HepG2 (cell line): ENCODE data around the gene ATP9A. TPM values are rescaled to one million over a fixed set of nuclear protein-coding genes. Genes with fewer than 3 reads are reported as not detected.

Experiments
- E2F5 ChIP-seq: sonication (generic); formaldehyde crosslinking; conservative IDR thresholded peaks from 2 replicates; pipeline ENCODE4 v1.4.0; 2020; ENCODE audit warnings: missing genetic modification reagents
- GMEB1 ChIP-seq: sonication (generic); formaldehyde crosslinking; IDR thresholded peaks from 2 replicates; pipeline ENCODE4 v1.5.1; 2020; ENCODE audit warnings: missing genetic modification reagents, mild to moderate bottlenecking, borderline replicate concordance
- KIAA2018 ChIP-seq: sonication (generic); formaldehyde crosslinking; IDR thresholded peaks from 2 replicates; pipeline ENCODE4 v1.5.0; 2020; ENCODE audit warnings: mild to moderate bottlenecking, missing genetic modification reagents, borderline replicate concordance
- MED13 ChIP-seq: sonication (generic); formaldehyde crosslinking; IDR thresholded peaks from 2 replicates; pipeline ENCODE4 v1.5.0; 2020; ENCODE audit warnings: missing genetic modification reagents
- POLR2A ChIP-seq, 2 experiments: IDR thresholded peaks; 2 replicates each; pipeline ENCODE4 v1.6.1; 2011; ENCODE audit warnings: low read depth in 2 of 2, low read length in 2 of 2, mild to moderate bottlenecking in 1 of 2, moderate library complexity in 1 of 2; ENCODE audit not compliant: insufficient read depth in 1 of 2
- PRDM4 ChIP-seq: sonication (generic); formaldehyde crosslinking; IDR thresholded peaks from 2 replicates; pipeline ENCODE4 v1.9.0; 2021; ENCODE audit warnings: missing genetic modification reagents, borderline replicate concordance
- RARA ChIP-seq: IDR thresholded peaks from 2 replicates; pipeline ENCODE4 v1.6.1; 2016; ENCODE audit warnings: missing genetic modification reagents, missing compliant biosample characterization
- SMAD3 ChIP-seq: sonication (generic); formaldehyde crosslinking; IDR thresholded peaks from 2 replicates; pipeline ENCODE4 v1.4.0; 2020; ENCODE audit warnings: missing genetic modification reagents
- TOPORS ChIP-seq: sonication (generic); formaldehyde crosslinking; IDR thresholded peaks from 2 replicates; pipeline ENCODE4 v1.8.0; 2023; ENCODE audit warnings: mild to moderate bottlenecking, missing genetic modification reagents
- ZNF552 ChIP-seq: sonication (generic); formaldehyde crosslinking; IDR thresholded peaks from 2 replicates; pipeline ENCODE4 v1.9.0; 2022; ENCODE audit warnings: missing genetic modification reagents, mild to moderate bottlenecking, borderline replicate concordance
- ZNF703 ChIP-seq: sonication (generic); formaldehyde crosslinking; IDR thresholded peaks from 2 replicates; pipeline ENCODE4 v1.5.1; 2020; ENCODE audit warnings: missing genetic modification reagents, mild to moderate bottlenecking, moderate library complexity, borderline replicate concordance
- polyA plus RNA-seq, 8 experiments: library from polyadenylated mRNA; depleted of rRNA in 3 of 8; stranded (reverse) in 7 of 8; unstranded in 1 of 8; fragments of >200 nt; fragmentation: Illumina TruSeq in 4 of 8; extraction: Trizol in 4 of 8; gene quantifications; 2 replicates each; pipeline versions ENCODE4 v1.2.1 to v1.2.3, GENCODE V29; 2011 to 2016; ENCODE audit warnings: low read depth in 4 of 8, missing spikeins in 1 of 8, mixed read lengths in 1 of 8; ENCODE audit not compliant: insufficient read depth in 1 of 8
- total RNA-seq, 5 experiments: library from RNA; depleted of rRNA; stranded (reverse); fragments of >200 nt; fragmentation: Illumina TruSeq; extraction: Trizol; gene quantifications; 2 replicates each; pipeline ENCODE4 v1.2.3, GENCODE V29; 2016; ENCODE audit warnings: low read depth in 1 of 5
- TF ChIP-seq, protein P1 (sequence below): sonication (generic); formaldehyde crosslinking; IDR thresholded peaks from 2 replicates; pipeline ENCODE4 v1.4.0; 2020; ENCODE audit warnings: missing genetic modification reagents, borderline replicate concordance

ATP9A gene
- total and polyA plus RNA-seq, 2 of the 13 experiments (the other 11 are each of a cell fraction or from before 2014, with no cell fraction given): 11.8 to 18.5 TPM

DNA sequence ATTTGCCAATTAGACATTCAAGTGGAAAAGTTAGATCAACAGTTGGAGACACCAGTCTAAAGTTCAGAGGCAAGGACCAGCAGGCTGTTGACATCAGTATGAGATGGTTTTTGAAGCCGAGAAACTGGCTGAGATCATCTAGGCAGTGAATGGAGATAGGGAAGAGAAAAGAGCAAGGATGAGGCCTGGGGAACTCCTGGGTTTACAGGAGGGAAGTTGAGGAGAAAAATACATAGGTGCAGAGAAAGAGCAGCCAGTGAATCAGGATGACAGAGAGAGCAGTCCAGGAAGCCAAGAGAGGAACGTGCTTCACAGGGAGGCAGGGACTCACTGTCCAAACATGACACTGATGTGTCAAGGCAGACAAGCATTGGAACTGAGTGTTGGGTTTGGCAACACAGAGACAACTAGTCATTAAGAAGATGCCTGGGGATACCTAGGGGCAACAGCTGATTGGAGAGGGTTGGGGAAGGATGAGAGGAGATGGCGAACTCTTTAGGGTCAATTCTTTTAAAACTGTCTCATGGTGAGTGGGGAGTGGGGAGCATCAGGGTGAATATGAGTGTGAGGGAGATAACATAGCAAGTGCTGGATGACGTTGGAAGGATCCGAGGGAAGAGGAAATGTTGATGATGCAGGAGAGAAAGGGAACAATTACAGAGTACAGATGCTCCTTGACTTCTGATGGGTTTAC lies 47.3 kb upstream of the ATP9A start (continued):
- TF ChIP-seq GMEB1 (no peak), SMAD3 (CRISPR knock-in tag) (no peak), MED13 (CRISPR knock-in tag) (no peak), TOPORS (CRISPR knock-in tag) (no peak), ZNF552 (no peak), E2F5 (CRISPR knock-in tag) (no peak), KIAA2018 (no peak), ZNF703 (CRISPR knock-in tag) (no peak), PRDM4 (CRISPR knock-in tag) (no peak), POLR2A (IDR thresholded peaks at IDR 0.05; ENCODE audit: insufficient read depth in 1 of 2, low read depth in 2 of 2, low read length in 2 of 2) (no peak), RARA (no peak)
- TF ChIP-seq, protein P1, sequence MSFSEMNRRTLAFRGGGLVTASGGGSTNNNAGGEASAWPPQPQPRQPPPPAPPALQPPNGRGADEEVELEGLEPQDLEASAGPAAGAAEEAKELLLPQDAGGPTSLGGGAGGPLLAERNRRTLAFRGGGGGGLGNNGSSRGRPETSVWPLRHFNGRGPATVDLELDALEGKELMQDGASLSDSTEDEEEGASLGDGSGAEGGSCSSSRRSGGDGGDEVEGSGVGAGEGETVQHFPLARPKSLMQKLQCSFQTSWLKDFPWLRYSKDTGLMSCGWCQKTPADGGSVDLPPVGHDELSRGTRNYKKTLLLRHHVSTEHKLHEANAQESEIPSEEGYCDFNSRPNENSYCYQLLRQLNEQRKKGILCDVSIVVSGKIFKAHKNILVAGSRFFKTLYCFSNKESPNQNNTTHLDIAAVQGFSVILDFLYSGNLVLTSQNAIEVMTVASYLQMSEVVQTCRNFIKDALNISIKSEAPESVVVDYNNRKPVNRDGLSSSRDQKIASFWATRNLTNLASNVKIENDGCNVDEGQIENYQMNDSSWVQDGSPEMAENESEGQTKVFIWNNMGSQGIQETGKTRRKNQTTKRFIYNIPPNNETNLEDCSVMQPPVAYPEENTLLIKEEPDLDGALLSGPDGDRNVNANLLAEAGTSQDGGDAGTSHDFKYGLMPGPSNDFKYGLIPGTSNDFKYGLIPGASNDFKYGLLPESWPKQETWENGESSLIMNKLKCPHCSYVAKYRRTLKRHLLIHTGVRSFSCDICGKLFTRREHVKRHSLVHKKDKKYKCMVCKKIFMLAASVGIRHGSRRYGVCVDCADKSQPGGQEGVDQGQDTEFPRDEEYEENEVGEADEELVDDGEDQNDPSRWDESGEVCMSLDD (CRISPR knock-in tag): no peak
